Epithelial cell of proximal tubule (primary cell): ENCODE measurements around the gene RSRC2. TPM values are rescaled to one million over a fixed set of nuclear protein-coding genes. Genes with fewer than 3 reads are reported as not detected.
"Not testable (repeated sequence)": the region's sequence is repeated elsewhere in the genome, so short reads cannot be mapped to it uniquely, and the experiment has no call there.

Experiments
- DNase-seq: peaks from one replicate; pipeline ENCODE4 v3.0.0-alpha.2; 2011; ENCODE audit warnings: low read depth
- H3K4me3 ChIP-seq: 2 replicates; pipeline ENCODE4 v1.5.1; 2011; ENCODE audit warnings: low read depth, mild to moderate bottlenecking, low read length
- total RNA-seq: library from RNA; depleted of rRNA; stranded (reverse); fragments of >200 nt; gene quantifications from 2 replicates; pipeline ENCODE4 v1.2.3, GENCODE V29; 2015
- TF ChIP-seq, protein P1 (sequence below): conservative IDR thresholded peaks from 2 replicates; pipeline ENCODE4 v1.5.1; 2012; ENCODE audit warnings: low read depth, mild to moderate bottlenecking, low read length

Gene RSRC2
- total RNA-seq, 1 donor from 2014 or later: 72.4 TPM

DNA sequence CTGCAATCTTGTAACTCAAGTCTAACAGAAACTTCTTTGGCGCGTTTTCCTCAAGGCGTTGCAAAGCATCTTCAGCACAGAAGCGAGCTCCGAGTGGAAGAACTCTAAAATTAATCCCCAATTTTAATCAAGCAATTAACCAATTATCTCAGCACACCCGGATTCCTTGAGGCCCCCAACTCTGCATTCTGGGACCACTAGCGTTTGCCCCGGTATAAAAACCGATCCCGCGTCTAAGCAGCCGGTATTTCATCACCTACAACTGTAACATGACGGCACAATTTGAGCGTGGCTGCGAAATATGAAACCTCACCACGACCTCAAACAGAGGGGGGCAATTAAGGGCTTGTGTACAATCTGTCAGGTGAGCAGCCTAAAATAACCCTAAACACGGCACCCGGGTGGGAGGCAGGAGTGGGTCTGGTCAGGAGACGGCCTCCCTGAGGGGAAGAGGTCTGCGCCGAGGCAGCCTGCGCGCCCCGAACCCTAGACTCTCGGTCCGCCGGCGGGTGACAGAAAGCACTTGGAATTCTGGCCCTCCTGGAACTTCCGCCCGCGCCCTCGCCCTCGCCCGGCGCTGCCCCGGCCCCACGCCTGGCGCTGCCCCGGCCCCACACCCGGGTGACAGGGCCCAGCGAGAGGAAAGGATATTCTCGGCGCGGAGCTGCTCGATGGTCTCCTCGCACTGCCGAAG, 26.6 kb downstream of the RSRC2 start:
- peak overlapping the region; percentile 91 for H3K4me3 ChIP-seq
- TF ChIP-seq, protein P1, sequence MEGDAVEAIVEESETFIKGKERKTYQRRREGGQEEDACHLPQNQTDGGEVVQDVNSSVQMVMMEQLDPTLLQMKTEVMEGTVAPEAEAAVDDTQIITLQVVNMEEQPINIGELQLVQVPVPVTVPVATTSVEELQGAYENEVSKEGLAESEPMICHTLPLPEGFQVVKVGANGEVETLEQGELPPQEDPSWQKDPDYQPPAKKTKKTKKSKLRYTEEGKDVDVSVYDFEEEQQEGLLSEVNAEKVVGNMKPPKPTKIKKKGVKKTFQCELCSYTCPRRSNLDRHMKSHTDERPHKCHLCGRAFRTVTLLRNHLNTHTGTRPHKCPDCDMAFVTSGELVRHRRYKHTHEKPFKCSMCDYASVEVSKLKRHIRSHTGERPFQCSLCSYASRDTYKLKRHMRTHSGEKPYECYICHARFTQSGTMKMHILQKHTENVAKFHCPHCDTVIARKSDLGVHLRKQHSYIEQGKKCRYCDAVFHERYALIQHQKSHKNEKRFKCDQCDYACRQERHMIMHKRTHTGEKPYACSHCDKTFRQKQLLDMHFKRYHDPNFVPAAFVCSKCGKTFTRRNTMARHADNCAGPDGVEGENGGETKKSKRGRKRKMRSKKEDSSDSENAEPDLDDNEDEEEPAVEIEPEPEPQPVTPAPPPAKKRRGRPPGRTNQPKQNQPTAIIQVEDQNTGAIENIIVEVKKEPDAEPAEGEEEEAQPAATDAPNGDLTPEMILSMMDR: no peak
- DNase-seq: no peak

DNA sequence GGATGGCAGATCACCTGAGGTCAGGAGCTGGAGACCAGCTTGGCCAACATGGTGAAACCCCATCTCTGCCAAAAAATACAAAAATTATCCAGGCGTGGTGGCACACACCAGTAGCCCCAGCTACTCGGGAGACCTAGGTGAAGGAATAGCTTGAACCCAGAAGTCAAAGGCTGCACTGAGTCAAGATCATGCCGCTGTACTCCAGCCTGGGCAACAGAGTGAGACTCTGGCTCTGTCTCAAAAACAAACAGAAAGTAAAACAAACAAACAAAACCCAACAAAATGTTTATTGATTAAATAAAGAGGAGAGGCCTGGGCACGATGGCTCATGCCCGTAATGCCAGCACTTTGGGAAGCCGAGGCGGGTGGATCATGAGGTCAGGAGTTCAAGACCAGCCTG, 31.5 kb downstream of the RSRC2 start:
- TF ChIP-seq, protein P1: no peak
- no peak for DNase-seq

DNA sequence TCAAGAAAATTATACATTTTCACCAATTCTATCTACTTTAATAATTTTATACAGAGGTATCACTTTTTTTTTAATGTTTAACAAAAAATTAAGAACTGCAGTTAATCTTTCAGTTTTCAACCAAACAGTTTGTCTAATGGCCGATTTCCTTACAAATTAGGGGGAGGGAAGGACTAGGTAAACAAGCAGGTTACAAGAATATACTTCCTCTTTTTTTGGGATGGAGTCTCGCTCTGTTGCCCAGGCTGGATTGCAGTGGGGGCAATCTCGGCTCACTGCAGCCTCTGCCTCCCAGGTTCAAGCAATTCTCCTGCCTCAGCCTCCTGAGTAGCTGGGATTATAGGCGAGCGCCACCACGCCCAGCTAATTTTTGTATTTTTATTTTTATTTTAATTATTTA, 33.5 kb downstream of the RSRC2 start:
- not testable (repeated sequence) for DNase-seq, H3K4me3 ChIP-seq

More for the DNA sequence above, 31.5 kb downstream of the RSRC2 start:
- H3K4me3 ChIP-seq: no peak overlapping the region

DNA sequence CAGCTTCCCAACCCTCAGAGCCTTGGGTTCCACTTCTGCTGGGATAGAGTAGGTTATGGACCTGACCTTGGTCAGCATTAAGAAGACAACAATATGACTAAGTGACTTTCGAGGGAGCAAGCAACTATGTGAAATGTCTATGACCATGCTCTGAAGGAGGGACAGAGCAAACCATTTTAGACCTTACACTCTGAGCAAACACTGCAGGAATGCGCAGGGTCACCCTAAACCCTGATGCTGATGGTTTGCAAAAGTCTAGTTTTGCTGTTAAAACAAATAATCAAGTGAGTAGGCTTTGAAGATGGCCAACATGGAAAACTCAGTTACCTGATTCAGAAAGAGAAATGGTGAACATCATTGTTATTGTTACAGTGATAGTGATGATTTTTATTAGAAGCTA, 34.7 kb downstream of the RSRC2 start:
- H3K4me3 ChIP-seq: no peak overlapping the region
- DNase-seq: no peak
- TF ChIP-seq, protein P1: no peak

DNA sequence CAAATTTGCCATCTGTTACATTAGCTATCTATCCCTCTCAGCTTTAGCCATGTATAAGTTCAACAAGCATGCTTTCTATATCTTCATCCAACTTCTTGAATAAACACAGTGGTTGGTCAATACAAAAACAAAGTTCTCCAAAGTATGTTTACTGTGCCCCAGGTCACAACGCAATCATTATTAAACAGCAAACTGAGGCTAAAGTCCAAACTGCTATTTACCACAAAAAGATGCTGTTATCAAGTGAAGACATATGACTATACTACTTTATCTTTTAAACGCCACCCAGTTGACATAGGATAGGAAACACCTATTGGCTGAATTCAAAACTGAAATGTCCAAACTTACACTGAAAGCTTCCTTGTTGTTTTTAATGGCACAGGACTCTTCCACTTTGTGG, 37.7 kb downstream of the RSRC2 start:
- no peak for DNase-seq
- TF ChIP-seq, protein P1: no peak
- H3K4me3 ChIP-seq: no peak overlapping the region

DNA sequence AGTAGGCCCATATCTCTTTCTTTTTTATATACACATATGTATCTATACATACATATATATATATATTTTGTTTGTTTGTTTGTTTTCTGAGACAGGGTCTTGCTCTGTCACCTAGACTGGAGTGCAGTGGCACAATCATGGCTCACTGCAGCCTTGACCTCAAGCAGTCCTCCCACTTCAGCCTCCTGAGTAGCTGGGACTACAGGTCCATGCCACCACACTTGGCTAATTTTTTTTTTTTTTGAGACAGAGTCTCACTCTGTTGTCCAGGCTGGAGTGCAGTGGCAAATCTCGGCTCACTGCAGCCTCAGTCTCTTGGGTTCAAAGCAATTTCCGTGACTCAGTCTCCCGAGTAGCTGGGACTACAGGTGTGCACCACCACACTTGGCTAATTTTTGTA, 38.9 kb downstream of the RSRC2 start:
- not testable (repeated sequence) for DNase-seq, H3K4me3 ChIP-seq

DNA sequence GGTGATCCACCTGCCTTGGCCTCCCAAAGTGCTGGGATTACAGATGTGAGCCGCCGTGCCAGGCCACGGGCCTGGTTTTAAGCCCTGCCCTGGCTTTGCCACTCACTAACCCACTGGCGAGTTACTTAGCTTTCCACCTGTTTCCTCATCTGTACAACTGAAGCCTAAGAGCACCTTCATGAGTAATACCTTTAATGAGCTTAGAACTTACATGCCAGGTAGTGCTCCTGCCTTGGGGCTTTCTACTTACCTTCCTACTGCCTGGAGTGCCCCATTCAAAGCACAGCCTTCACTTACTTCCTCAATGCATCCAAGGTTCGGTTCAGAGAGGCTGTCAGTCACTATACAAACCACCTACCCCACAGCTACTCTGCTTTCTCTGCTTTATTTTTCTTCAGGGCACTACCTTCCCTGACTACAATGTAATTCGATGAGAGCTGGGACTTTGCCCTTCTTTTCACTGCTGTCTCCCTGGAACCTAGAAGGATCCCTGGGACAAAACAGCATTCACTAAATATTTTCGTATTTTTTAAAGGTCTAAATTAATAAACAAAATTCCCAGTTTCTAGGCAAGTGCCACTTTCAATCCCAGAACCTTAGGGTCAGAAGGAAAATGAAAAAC, 39.8 kb downstream of the RSRC2 start:
- TF ChIP-seq, protein P1: no peak
- DNase-seq: no peak
- no peak overlapping the region for H3K4me3 ChIP-seq

DNA sequence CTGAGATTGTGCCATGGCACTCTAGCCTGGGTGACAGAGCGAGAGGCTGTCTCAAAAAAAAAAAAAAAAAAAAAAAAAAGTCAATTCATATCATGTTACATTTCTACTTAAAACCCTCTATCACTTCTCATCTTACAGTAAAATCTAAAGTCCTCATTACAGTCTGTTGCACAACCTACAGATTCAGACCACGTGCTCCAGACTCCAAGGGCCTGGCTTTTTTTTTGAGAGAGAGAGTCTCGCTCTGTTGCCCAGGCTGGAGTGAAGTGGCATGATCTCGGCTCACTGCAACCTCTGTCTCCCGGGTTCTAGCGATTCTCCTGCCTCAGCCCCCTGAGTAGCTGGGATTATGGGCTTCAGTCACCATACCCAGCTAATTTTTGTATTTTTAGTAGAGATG, 40.4 kb downstream of the RSRC2 start:
- DNase-seq, H3K4me3 ChIP-seq: not testable (repeated sequence)

DNA sequence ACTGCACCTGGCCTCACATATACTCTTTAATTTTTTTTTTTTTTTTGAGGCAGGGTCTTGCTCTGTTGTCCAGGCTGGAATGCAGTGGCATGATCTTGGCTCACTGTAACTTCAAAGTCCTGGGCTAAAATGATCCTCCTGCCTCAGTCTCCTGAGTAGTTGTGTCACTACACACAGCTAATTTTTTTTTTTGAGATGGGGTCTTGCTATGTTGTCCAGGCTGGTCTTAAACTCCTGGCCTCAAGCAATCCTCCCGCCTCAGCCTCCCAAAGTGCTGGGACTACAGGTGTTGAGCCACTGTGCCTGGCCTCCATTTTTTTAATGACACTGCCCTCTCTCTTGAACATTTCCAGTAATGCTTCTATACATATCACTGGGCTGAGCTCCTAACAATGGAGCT, 42.4 kb downstream of the RSRC2 start:
- not testable (repeated sequence) for DNase-seq, H3K4me3 ChIP-seq
